GM12864 (cell line): ENCODE results near the gene JUP.

Source experiments
- DNase-seq: peaks from one replicate; pipeline ENCODE4 v3.0.0-alpha.2; 2011; ENCODE audit warnings: low read depth
- H3K4me3 ChIP-seq: 2 replicates; pipeline ENCODE4 v1.5.1; 2011; ENCODE audit warnings: mild to moderate bottlenecking, low read depth, low read length, control low read depth
- TF ChIP-seq, protein P1 (sequence below): IDR thresholded peaks from 2 replicates; pipeline ENCODE4 v1.5.1; 2011; ENCODE audit warnings: low read depth, mild to moderate bottlenecking, moderate library complexity, low read length, control low read depth, inconsistent platforms; ENCODE audit errors: missing control alignments

JUP gene

DNA sequence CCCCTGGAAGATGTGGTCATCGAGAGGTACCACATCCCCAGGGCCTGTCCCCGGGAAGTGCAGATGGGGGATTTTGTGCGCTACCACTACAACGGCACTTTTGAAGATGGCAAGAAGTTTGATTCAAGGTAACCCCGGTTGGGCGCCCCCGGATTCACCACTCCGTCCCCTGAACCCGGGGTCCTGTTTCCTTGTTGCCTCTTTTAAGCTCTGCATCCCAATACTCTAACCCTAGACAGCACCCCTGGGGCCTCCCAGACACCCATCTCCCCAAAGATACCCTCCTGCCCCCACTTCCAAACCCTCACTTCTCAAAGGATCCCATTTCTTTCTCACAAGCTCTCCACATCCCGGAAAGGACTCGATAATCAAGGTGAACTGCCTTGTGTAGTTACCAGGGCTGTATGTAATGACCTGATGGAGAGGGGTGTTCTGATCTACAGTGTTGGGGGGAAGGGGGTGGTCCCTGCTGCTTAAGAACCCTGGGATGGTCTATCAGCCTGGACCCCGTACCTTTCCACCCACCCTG is 26.7 kb upstream of the JUP start:
- no peak overlapping the region; the same call in 1 of the 2 replicates for H3K4me3 ChIP-seq
- TF ChIP-seq, protein P1, sequence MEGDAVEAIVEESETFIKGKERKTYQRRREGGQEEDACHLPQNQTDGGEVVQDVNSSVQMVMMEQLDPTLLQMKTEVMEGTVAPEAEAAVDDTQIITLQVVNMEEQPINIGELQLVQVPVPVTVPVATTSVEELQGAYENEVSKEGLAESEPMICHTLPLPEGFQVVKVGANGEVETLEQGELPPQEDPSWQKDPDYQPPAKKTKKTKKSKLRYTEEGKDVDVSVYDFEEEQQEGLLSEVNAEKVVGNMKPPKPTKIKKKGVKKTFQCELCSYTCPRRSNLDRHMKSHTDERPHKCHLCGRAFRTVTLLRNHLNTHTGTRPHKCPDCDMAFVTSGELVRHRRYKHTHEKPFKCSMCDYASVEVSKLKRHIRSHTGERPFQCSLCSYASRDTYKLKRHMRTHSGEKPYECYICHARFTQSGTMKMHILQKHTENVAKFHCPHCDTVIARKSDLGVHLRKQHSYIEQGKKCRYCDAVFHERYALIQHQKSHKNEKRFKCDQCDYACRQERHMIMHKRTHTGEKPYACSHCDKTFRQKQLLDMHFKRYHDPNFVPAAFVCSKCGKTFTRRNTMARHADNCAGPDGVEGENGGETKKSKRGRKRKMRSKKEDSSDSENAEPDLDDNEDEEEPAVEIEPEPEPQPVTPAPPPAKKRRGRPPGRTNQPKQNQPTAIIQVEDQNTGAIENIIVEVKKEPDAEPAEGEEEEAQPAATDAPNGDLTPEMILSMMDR = no peak
- DNase-seq = no peak

DNA sequence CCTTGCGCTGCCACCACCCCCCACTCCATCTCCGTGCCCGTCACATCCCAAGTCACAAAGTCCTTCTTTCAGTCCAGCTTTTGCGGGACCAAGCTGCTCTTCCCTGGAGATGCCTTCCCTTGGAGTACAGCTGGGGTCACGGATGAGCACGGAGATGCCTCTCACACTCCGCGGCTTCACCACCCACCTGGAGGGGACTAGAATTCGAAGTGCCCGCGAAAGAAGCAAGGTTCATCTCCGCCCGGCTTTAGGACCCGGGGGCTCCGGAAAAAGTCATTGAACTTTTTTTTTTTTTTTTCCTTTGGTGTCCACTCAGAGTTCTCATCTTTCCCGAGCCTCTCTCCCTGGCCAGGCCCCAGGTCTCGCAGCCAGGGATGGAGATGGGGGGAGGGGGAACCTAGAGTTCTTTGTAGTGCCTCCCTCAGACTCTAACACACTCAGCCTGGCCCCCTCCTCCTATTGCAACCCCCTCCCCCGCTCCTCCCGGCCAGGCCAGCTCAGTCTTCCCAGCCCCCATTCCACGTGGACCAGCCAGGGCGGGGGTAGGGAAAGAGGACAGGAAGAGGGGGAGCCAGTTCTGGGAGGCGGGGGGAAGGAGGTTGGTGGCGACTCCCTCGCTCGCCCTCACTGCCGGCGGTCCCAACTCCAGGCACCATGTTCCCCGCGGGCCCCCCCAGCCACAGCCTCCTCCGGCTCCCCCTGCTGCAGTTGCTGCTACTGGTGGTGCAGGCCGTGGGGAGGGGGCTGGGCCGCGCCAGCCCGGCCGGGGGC is 26.1 kb upstream of the JUP start, which contains the start of gene FKBP10:
Gene FKBP10, plus strand, starts transcription at position 624 of the 771 bp plus-strand sequence. Its CDS starts 31 bp downstream, at position 655.
- TF ChIP-seq, protein P1 = no peak
- peak within 1 kb of the TSS; percentile 65 for H3K4me3 ChIP-seq
- no peak for DNase-seq

DNA sequence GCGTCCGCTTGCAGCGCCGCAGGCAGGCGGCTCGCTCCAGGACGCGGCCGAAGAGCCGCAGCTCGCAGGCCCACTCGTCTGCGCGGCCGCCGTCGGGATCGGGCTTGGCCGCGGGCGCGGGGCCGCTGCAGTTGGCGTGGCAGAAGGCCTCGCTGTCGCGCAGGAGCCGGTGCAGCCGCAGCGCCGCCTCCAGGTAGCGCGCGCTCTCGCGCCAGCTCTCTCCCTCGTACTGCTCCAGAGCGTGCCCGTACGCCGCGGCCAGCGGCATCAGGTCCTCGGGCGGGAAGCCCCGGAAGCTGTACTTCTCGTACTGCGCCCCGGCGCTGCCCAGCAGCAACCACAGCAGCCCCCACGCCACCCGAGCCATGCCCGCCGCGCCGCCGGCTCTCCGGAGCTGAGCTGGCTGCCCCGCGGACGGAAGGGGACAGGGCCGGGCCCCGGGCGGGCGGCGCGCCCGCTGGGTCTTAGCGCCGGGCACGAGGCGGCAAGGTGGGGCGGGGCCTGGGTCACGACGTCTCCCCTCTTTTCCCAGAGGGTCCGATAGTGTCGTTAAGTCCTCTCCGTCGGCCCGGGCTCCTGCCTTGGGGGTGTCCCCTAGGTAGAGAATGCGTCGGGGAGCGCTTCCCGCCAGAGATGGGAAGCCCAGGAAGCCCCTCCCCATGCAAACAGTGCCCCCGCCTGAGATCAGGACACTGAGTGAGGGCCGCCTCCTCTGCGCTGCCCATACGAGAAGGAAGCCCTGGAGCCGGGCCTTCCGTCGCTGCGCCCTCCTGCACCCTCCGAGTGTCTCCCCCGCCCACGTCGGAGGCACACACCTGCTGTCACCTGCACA is 25.3 kb upstream of the JUP start, which contains the start of gene P3H4:
Gene P3H4, minus strand, starts transcription at position 401 of the 832 bp plus-strand sequence. Its CDS starts 34 bp downstream, at position 367.
- H3K4me3 ChIP-seq = peak within 1 kb of the TSS; percentile 65
- TF ChIP-seq, protein P1 = peak; percentile 73
- no peak for DNase-seq

DNA sequence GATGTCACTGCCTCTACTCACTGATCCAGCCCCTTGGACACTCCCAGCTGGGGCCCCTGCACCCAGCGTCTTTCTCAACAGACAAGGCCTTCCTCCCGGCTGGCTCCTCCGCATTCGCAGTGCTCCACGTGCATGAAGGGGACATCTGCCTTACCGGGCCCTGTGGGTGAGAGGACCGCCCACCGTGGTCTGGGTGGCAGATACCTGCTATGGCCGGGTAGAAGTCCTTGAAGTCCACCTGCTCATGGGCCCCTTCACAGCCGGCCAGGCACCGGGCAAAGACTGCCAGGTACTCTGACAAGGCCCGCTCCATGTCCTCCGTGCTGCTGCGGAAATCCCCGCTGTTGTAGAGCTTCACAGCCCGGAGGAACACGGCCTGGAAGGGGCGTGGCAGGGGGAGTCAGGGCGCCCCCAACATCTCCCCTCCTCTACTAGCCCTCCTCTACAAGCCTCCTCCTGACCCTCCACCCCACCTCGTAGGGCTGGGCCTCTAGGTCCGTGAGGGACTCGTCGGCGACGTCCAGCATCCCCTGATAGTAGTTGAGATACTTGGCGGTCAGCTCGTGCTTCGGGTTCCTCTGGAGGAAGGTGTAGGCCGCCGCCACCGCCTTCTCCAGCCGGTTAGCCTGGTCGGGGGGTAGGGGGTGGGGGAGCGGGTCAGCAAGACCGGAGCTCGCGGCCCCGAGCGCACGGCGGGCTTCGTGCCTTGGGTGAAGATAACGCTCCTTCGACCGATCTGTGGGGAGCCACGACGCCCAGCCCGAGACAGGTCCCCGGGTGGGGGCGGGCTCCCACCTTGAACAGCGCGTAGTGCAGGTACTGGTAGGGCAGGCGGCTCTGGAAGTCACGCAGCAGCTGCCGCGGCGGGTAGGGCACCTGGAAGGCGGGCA is 24.4 kb upstream of the JUP start:
- TF ChIP-seq, protein P1 = no peak
- DNase-seq = no peak
- H3K4me3 ChIP-seq = peak overlapping the region; percentile 65

DNA sequence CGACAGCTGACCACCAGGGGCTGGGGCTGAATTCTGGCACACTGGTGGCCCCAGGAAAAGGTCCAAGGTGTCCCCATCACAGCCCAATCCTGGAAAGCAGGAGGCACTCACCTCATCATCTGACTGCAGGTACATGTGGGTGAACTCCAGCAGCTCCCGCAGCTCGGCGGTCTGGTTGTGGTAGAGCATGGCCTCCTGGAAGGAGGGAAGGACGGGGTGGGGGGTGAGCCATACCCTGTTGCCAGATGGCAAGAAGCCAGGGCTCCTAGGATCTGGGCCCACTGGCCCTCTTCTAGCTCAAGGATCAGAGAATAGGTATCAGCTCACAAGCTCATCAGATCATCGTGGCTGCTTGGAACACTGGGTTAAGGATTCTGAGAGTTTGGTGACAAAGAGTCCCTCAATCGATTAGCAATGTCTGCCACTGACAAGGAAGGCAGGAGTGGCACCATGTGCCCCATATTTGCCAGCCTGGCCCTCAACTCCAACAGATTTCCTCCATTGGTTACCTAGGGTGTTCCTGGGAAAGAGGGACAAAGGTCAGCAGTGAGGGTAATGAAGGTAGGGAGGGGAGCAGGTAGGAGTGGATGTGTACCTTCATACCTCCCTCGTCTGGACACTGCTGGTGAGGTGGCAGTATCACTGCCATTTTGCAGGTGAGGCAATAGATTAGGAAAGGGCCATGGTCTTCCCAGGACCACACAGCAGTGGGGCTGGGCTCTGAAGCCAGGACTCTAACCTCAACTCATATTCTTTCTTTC is 20.4 kb upstream of the JUP start:
- no peak for DNase-seq
- no peak overlapping the region for H3K4me3 ChIP-seq
- TF ChIP-seq, protein P1 = no peak
